Osteocyte (in vitro differentiated cells): ENCODE data around the gene OBP2B. TPM values are rescaled to one million over a fixed set of nuclear protein-coding genes. Genes with fewer than 3 reads are reported as not detected.
A peak's percentile ranks its signal among the peaks of the same experiment; 100 is the strongest.
"Not testable (repeated sequence)": the region's sequence is repeated elsewhere in the genome, so short reads cannot be mapped to it uniquely, and the experiment has no call there.

Experiments used
- DNase-seq: peaks from one replicate; pipeline ENCODE4 v3.0.0; 2021; ENCODE audit warnings: mixed read lengths; ENCODE audit not compliant: unreplicated experiment; ENCODE audit errors: extremely low spot score
- H3K27ac Mint-ChIP-seq: one replicate; pipeline ENCODE4 v1.8.0; 2021; ENCODE audit warnings: mild to moderate bottlenecking, mixed read lengths; ENCODE audit not compliant: unreplicated experiment
- H3K27me3 Mint-ChIP-seq: one replicate; pipeline ENCODE4 v1.8.0; 2021; ENCODE audit warnings: mixed read lengths; ENCODE audit not compliant: unreplicated experiment
- H3K36me3 Mint-ChIP-seq: one replicate; pipeline ENCODE4 v1.8.0; 2021; ENCODE audit warnings: mixed read lengths; ENCODE audit not compliant: unreplicated experiment
- H3K4me1 Mint-ChIP-seq: one replicate; pipeline ENCODE4 v1.8.0; 2021; ENCODE audit warnings: mixed read lengths; ENCODE audit not compliant: unreplicated experiment
- H3K4me3 Mint-ChIP-seq: one replicate; pipeline ENCODE4 v1.8.0; 2021; ENCODE audit warnings: mild to moderate bottlenecking, moderate library complexity, mixed read lengths; ENCODE audit not compliant: unreplicated experiment
- H3K9me3 Mint-ChIP-seq: one replicate; pipeline ENCODE4 v1.8.0; 2021; ENCODE audit warnings: mixed read lengths; ENCODE audit not compliant: unreplicated experiment
- CTCF ChIP-seq: fragments of 200-600 bp; sonication (generic); IDR thresholded peaks from 2 replicates; pipeline ENCODE4 v1.5.0; 2021; ENCODE audit warnings: antibody characterized with exemption, mild to moderate bottlenecking, moderate library complexity
- total RNA-seq: library from RNA; stranded (reverse); gene quantifications from 2 replicates; pipeline ENCODE4 v1.2.1, GENCODE V29; 2021

Gene OBP2B
- total RNA-seq, 1 donor from 2014 or later: not detected

- TF ChIP-seq CTCF: no peak
- Mint-ChIP-seq H3K27ac (no peak overlapping the region), H3K4me1 (peaks cover 17% of the 10 kb centered on the region), H3K4me3 (no peak overlapping the region), H3K27me3 (peaks cover 19% of the 10 kb centered on the region), H3K36me3 (no peaks in the 10 kb centered on the region), H3K9me3 (no peaks in the 10 kb centered on the region)
- DNase-seq: peak; percentile 77
Observed at GRCh38 chr9:133234577-133235322, 25.7 kb upstream of the OBP2B start.

GRCh38 chr9:133233681-133234432, 24.8 kb upstream of the OBP2B start:
- Mint-ChIP-seq H3K36me3 (no peaks in the 10 kb centered on the region), H3K9me3 (no peaks in the 10 kb centered on the region), H3K4me3 (no peak overlapping the region), H3K27ac (no peak overlapping the region), H3K4me1 (peaks cover 14% of the 10 kb centered on the region), H3K27me3 (peaks cover 19% of the 10 kb centered on the region)
- no peak for TF ChIP-seq CTCF
- peak; percentile 67 for DNase-seq

GRCh38 chr9:133231934-133232568, 23.0 kb upstream of the OBP2B start:
- H3K4me3 Mint-ChIP-seq, H3K4me1 Mint-ChIP-seq, H3K27ac Mint-ChIP-seq, H3K9me3 Mint-ChIP-seq, H3K36me3 Mint-ChIP-seq: not testable (repeated sequence)
- DNase-seq: peak; percentile 66
- peaks cover 19% of the 10 kb centered on the region for H3K27me3 Mint-ChIP-seq

GRCh38 chr9:133230514-133230913, 21.5 kb upstream of the OBP2B start:
- not testable (repeated sequence) for H3K4me3 Mint-ChIP-seq, H3K27ac Mint-ChIP-seq, H3K36me3 Mint-ChIP-seq, H3K4me1 Mint-ChIP-seq, DNase-seq, H3K9me3 Mint-ChIP-seq
- peaks cover 18% of the 10 kb centered on the region for H3K27me3 Mint-ChIP-seq

GRCh38 chr9:133230093-133230492, 21.0 kb upstream of the OBP2B start:
- no peak overlapping the region for H3K4me3 Mint-ChIP-seq
- no peaks in the 10 kb centered on the region for H3K4me1 Mint-ChIP-seq
- H3K36me3 Mint-ChIP-seq: no peaks in the 10 kb centered on the region
- no peak for TF ChIP-seq CTCF
- no peak overlapping the region for H3K27ac Mint-ChIP-seq
- DNase-seq: no peak
- peaks cover 18% of the 10 kb centered on the region for H3K27me3 Mint-ChIP-seq
- no peaks in the 10 kb centered on the region for H3K9me3 Mint-ChIP-seq

GRCh38 chr9:133228474-133229193, 19.6 kb upstream of the OBP2B start:
- H3K4me3 Mint-ChIP-seq, H3K4me1 Mint-ChIP-seq, H3K9me3 Mint-ChIP-seq, H3K27ac Mint-ChIP-seq, H3K36me3 Mint-ChIP-seq: not testable (repeated sequence)
- peak; percentile 60 for DNase-seq
- H3K27me3 Mint-ChIP-seq: peaks cover 23% of the 10 kb centered on the region

GRCh38 chr9:133227996-133228395, 18.9 kb upstream of the OBP2B start:
- DNase-seq: peak; percentile 68
- H3K27me3 Mint-ChIP-seq: peaks cover 27% of the 10 kb centered on the region
- H3K36me3 Mint-ChIP-seq, H3K9me3 Mint-ChIP-seq, H3K4me3 Mint-ChIP-seq, H3K4me1 Mint-ChIP-seq, H3K27ac Mint-ChIP-seq: not testable (repeated sequence)
